ENCODE results near the gene RARB. TPM values are rescaled to one million over a fixed set of nuclear protein-coding genes. Genes with fewer than 3 reads are reported as not detected.

Gene RARB
- total and polyA plus RNA-seq, 2 donors (not counting 1 experiment from before 2014, with no cell fraction given), result 9.4 to 13.3 TPM

GRCh38 chr3:25430287-25430934, 2.3 kb downstream of the RARB start:
- no peaks in the 10 kb centered on the region for H3K9me3 ChIP-seq (ENCODE audit: control insufficient read depth, insufficient read depth, low read depth, low read length)
- peak overlapping the region; percentile 93 for H3K4me2 ChIP-seq (ENCODE audit: extremely low read depth, insufficient read depth, low read length)
- H3K4me3 ChIP-seq (replicated peaks in 1 of 4; ENCODE audit: control extremely low read depth in 1 of 4, insufficient read depth in 1 of 4, low read depth in 3 of 4, low read length in 4 of 4), result peak overlapping the region; percentile 68 to 84 (median 76)
- H4K20me1 ChIP-seq (ENCODE audit: control insufficient read depth, extremely low read depth, insufficient read depth, low read length), result no peaks in the 10 kb centered on the region
- peaks cover 3% of the 10 kb centered on the region for H3K4me1 ChIP-seq (ENCODE audit: control insufficient read depth, extremely low read depth, insufficient read depth, low read length)
- peaks cover 9% of the 10 kb centered on the region for H3K79me2 ChIP-seq (ENCODE audit: control insufficient read depth, insufficient read depth, low read length)
- H3K27ac ChIP-seq (ENCODE audit: insufficient read depth, low read length), result peak overlapping the region; percentile 30
- DNase-seq (ENCODE audit: low read depth in 2 of 2), result peak in 1 of 2 donors; percentile 70
- TF ChIP-seq EZH2 (IDR thresholded peaks at IDR 0.05; ENCODE audit: low read length, missing control alignments), result no peak
- no peak for TF ChIP-seq CTCF (conservative IDR thresholded peaks at IDR 0.05 in 1 of 2, IDR thresholded peaks at IDR 0.05 in 1 of 2; ENCODE audit: low read depth in 1 of 2, low read length in 2 of 2)
- no peaks in the 10 kb centered on the region for H3K27me3 ChIP-seq (ENCODE audit: control insufficient read depth, insufficient read depth, low read length)
- H3K36me3 ChIP-seq (ENCODE audit: control insufficient read depth, insufficient read depth, low read length), result no peaks in the 10 kb centered on the region
- peak overlapping the region; percentile 21 for H2AFZ ChIP-seq (ENCODE audit: low read length)
- H3K9ac ChIP-seq (ENCODE audit: insufficient read depth, low read length), result no peak overlapping the region

- no peak overlapping the region for H3K27ac ChIP-seq (ENCODE audit: insufficient read depth, low read length)
- peak overlapping the region; percentile 93 for H3K4me2 ChIP-seq (ENCODE audit: extremely low read depth, insufficient read depth, low read length)
- H3K27me3 ChIP-seq (ENCODE audit: control insufficient read depth, insufficient read depth, low read length), result no peaks in the 10 kb centered on the region
- H3K4me3 ChIP-seq (replicated peaks in 1 of 4; ENCODE audit: control extremely low read depth in 1 of 4, insufficient read depth in 1 of 4, low read depth in 3 of 4, low read length in 4 of 4), result peak overlapping the region; percentile 68 to 84 (median 76)
- no peak for TF ChIP-seq EZH2 (IDR thresholded peaks at IDR 0.05; ENCODE audit: low read length, missing control alignments)
- no peak for TF ChIP-seq CTCF (conservative IDR thresholded peaks at IDR 0.05 in 1 of 2, IDR thresholded peaks at IDR 0.05 in 1 of 2; ENCODE audit: low read depth in 1 of 2, low read length in 2 of 2)
- no peak overlapping the region for H3K9ac ChIP-seq (ENCODE audit: insufficient read depth, low read length)
- H3K9me3 ChIP-seq (ENCODE audit: control insufficient read depth, insufficient read depth, low read depth, low read length), result no peaks in the 10 kb centered on the region
- no peak overlapping the region for H2AFZ ChIP-seq (ENCODE audit: low read length)
- DNase-seq (ENCODE audit: low read depth in 2 of 2), result no peak
- no peaks in the 10 kb centered on the region for H4K20me1 ChIP-seq (ENCODE audit: control insufficient read depth, extremely low read depth, insufficient read depth, low read length)
- H3K79me2 ChIP-seq (ENCODE audit: control insufficient read depth, insufficient read depth, low read length), result peaks cover 9% of the 10 kb centered on the region
- H3K36me3 ChIP-seq (ENCODE audit: control insufficient read depth, insufficient read depth, low read length), result no peaks in the 10 kb centered on the region
- peaks cover 3% of the 10 kb centered on the region for H3K4me1 ChIP-seq (ENCODE audit: control insufficient read depth, extremely low read depth, insufficient read depth, low read length)
Measured at GRCh38 chr3:25430935-25431770, 3.1 kb downstream of the RARB start.

- Histone ChIP-seq H3K36me3 (ENCODE audit: control insufficient read depth, insufficient read depth, low read length) (no peaks in the 10 kb centered on the region), H3K9me3 (ENCODE audit: control insufficient read depth, insufficient read depth, low read depth, low read length) (no peaks in the 10 kb centered on the region), H3K27me3 (ENCODE audit: control insufficient read depth, insufficient read depth, low read length) (no peaks in the 10 kb centered on the region), H3K9ac (ENCODE audit: insufficient read depth, low read length) (no peak overlapping the region), H3K4me3 (replicated peaks in 1 of 4; ENCODE audit: control extremely low read depth in 1 of 4, insufficient read depth in 1 of 4, low read depth in 3 of 4, low read length in 4 of 4) (peak overlapping the region in 3 of 4 experiments; percentile 18 to 84 (median 82)), H3K4me2 (ENCODE audit: extremely low read depth, insufficient read depth, low read length) (peak overlapping the region; percentile 69), H3K27ac (ENCODE audit: insufficient read depth, low read length) (no peak overlapping the region), H3K4me1 (ENCODE audit: control insufficient read depth, extremely low read depth, insufficient read depth, low read length) (no peaks in the 10 kb centered on the region), H3K79me2 (ENCODE audit: control insufficient read depth, insufficient read depth, low read length) (peaks cover 9% of the 10 kb centered on the region), H2AFZ (ENCODE audit: low read length) (peak overlapping the region; percentile 14), H4K20me1 (ENCODE audit: control insufficient read depth, extremely low read depth, insufficient read depth, low read length) (no peaks in the 10 kb centered on the region)
- no peak for DNase-seq (ENCODE audit: low read depth in 2 of 2)
- TF ChIP-seq CTCF (conservative IDR thresholded peaks at IDR 0.05 in 1 of 2, IDR thresholded peaks at IDR 0.05 in 1 of 2; ENCODE audit: low read depth in 1 of 2, low read length in 2 of 2) (no peak), EZH2 (IDR thresholded peaks at IDR 0.05; ENCODE audit: low read length, missing control alignments) (no peak)
Measured at GRCh38 chr3:25432176-25432720, 4.2 kb downstream of the RARB start.

Measured in fibroblast of lung (primary cell).